HG02642 (cell line): ENCODE measurements around the gene PLAGL2.

Source experiments
- ATAC-seq: cut with Tn5 transposase; IDR thresholded peaks from one replicate; pipeline ENCODE4 v1.9.1; 2021; ENCODE audit warnings: mild to moderate bottlenecking; ENCODE audit not compliant: unreplicated experiment, poor library complexity

The PLAGL2 gene

GRCh38 chr20:32231847-32232246, 24.3 kb upstream of the PLAGL2 start:
- ATAC-seq, result no peak

DNA sequence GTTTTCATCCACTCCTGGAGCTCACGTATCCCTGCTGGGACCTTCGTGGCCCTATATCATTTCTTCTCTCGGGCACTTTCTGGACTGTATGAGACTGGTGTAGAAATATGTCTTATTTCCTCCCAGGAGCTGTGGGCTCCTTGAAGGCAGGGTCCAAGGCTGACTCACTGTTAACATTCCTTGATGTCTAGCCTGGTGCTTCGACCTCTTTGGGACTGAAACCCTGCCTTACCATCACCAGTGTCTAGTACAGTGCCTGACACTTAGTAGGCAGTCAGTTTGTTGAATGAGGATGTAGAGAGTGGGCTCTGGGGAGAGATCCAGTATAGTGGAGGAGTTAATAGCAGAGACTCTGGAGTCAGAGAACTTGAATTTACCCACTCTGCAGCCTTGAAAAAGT, 23.7 kb upstream of the PLAGL2 start:
- ATAC-seq, result no peak

GRCh38 chr20:32230707-32231106, 23.2 kb upstream of the PLAGL2 start:
- no peak for ATAC-seq

GRCh38 chr20:32229251-32229747, 21.8 kb upstream of the PLAGL2 start:
- no peak for ATAC-seq

DNA sequence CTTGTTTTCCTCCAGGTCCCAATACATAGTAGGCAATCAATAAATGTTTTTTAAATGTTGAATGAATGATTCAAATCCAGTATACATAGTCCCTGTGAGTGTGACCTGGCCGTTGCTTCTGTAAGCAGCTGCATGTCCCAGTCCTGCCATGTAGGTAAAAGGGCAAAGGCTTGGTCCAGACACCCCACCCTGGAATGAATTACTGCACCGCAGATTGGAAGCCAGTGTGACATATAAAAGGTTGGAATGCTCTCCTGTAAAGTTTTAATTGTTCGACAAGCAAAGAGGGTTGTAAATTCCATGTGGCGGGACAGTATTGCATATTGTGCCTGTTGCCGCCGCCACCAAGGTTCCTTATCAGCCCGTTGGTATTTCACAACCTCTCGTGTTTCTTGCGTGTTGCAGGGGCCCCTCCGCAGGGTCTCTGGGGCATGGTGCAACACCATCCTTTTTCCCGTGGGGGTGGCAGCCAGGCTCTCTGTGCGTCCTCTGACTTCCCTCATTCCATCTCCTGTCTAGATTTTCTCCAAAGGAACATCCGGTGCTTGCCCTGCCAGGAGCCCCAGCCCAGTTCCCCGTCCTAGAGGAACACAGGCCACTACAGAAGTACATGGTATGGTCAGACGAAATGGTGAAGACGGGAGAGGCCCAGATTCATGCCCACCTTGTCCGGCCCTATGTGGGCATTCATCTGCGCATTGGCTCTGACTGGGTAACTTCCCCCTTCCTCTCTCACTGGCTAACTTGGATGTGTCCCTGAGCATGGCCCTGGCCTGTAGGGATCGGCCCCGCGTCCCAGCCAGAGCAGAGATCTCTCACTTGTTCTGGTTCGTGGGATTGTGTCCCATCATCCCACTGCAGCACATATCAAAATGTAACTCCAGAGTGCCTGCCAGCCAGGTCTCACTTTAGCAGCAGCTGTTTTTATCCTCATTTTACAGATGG, 20.5 kb upstream of the PLAGL2 start:
- ATAC-seq, result no peak

GRCh38 chr20:32227306-32227705, 19.8 kb upstream of the PLAGL2 start:
- no peak for ATAC-seq

DNA sequence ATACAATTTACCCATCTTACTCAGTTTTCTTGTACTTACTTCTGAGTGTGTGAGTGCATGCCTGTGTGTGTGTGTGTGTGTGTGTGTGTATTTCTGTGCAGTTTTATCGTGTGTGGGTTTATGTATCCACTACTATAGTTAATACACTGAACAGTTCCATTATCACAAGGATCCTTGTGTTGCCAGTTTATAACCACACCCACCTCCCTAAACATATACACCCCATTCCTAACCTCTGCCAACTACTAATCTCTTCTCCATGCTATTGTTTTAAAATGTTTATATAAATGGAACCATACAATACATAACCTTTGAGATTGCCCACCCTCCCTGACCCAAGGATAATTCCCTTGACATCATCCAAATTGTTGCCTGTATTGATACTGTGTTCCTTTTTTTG, 18.8 kb upstream of the PLAGL2 start:
- ATAC-seq, result no peak

- ATAC-seq, result no peak
Observed at GRCh38 chr20:32224463-32224862, 16.9 kb upstream of the PLAGL2 start.

GRCh38 chr20:32218156-32218900, 10.8 kb upstream of the PLAGL2 start:
- ATAC-seq, result no peak

- ATAC-seq, result no peak
Observed at GRCh38 chr20:32216179-32217142, 8.9 kb upstream of the PLAGL2 start.

GRCh38 chr20:32215729-32216128, 8.2 kb upstream of the PLAGL2 start:
- ATAC-seq, result no peak

DNA sequence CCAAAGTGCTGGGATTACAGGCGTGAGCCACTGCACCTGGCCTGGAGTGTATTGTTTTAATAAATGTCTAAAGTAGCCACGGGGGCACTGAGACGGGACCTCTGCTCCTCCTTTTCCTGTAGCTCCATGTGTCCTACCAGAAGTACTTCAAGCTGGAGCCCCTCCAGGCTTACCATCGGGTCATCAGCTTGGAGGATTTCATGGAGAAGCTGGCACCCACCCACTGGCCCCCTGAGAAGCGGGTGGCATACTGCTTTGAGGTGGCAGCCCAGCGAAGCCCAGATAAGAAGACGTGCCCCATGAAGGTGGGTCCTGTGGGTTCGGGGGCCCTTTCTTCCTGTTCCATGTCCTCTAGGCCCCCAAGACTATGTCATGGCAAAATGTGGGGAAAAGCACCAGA, 7.6 kb upstream of the PLAGL2 start:
- ATAC-seq, result no peak

GRCh38 chr20:32213870-32214269, 6.3 kb upstream of the PLAGL2 start:
- ATAC-seq, result no peak

DNA sequence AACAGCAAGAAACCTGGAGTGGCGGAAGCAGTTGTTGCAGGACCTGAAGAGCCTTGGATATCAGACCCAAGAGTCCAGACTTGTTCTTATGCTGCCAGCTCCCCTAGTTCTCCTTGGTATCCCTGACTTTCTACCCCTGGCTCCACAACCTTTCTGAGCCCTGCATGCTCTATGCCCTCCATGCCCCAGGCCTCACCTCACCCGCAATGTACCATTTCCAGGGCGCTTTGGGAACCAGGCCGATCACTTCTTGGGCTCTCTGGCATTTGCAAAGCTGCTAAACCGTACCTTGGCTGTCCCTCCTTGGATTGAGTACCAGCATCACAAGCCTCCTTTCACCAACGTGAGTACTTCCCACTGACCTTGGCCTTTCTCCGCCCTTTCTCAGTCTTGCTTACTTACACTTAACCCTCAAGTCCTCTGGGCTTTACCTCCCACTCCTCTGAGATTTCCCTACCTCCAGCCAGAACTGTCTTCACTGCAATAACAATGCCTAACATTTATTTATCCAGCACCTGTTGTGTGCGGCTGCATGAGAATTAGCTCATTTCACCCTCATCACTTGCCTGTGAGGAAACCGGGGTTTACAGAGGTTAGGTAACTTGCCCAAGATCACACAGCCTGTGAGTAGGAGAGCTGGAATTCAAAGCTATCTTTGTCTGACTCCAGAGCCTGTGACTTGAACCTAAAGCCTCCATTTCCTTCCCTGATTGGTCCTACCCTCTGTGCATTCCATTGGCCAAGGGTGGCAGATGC, 2.5 kb upstream of the PLAGL2 start:
- ATAC-seq, result no peak

- no peak for ATAC-seq
Observed at GRCh38 chr20:32208499-32209154, 1.1 kb upstream of the PLAGL2 start.

GRCh38 chr20:32206760-32207625, 550 bp downstream of the PLAGL2 start:
- peak; percentile 19 for ATAC-seq

GRCh38 chr20:32205843-32206759, 1.4 kb downstream of the PLAGL2 start:
- ATAC-seq, result no peak
